EH (cell line): ENCODE results near the gene ZNF143.

Source experiments
- DNase-seq: peaks from one replicate; pipeline ENCODE4 v3.0.0-alpha.2; 2015; ENCODE audit warnings: low read depth

ZNF143 gene

DNA sequence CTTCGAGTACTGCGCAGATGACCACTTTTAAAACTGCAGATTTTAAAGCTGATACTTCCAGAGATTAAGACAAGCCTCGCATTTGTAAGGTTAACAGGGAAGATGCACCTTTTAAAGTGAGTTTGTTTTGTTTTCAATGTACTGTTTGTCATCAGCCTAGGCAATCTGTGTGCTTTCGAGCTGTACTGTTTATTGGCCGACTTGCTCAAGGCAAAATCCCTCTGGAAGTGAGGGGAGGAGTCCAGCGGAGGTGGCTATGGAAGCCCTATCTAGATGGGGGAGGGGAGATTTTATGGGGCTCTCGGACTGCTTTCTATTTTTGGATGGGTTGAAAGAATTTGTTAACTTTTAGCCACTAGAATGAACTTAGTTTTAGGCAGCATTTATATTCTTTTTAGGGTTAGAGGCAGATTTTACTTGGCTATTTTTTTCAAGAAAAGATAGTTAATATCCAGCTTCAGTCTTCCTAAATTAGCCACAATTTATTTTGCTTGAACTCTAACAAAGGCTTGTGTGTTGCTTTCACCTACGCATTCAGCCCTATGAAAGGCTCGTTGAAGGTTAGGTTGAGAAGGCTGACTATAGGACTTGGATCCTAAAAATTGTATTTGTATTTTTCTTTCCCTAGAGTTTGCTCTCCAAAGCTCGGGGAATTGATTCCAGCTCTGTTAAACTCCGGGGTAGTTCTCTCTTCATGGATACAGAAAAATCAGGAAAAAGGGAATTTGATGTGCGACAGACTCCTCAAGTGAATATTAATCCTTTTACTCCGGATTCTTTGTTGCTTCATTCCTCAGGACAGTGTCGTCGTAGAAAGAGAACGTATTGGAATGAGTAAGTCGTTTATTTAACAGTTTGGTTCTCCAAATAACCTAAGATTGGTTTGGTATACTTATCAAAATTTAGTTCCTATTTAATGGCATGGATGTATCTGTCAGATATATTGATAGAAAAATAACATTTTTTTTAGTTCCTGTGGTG is 114.7 kb downstream of the ZNF143 start:
- peak; percentile 94 for DNase-seq

DNA sequence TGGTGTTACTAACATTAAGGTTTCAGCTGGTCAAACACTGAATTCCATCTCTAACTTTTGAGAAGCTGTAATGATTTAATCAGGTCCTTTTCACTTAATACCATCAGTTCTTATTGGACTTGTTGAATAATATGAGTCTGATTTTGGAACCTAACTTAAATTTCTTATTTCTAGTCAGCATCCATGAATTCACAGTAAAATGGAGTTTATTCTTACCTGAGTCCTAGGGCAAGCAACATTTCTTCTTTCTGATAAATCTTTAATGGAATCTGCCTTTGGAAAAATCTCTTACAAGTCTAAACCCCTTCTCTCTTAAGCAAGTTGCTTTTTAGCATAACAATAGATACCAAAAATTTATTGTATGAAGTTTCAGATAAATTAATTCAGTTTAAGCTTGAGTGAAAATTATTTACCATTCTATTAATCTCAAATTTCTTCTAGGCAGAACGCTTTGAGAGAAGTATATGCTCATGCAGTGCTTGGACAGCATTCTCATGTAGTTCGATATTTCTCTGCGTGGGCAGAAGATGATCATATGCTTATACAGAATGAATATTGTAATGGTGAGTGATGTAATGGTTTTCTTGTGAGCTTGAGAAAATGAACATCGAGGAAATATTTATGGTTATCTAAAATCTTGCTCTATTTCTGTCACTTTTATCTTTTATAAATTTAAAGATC is 116.0 kb downstream of the ZNF143 start:
- DNase-seq = peak; percentile 22

DNA sequence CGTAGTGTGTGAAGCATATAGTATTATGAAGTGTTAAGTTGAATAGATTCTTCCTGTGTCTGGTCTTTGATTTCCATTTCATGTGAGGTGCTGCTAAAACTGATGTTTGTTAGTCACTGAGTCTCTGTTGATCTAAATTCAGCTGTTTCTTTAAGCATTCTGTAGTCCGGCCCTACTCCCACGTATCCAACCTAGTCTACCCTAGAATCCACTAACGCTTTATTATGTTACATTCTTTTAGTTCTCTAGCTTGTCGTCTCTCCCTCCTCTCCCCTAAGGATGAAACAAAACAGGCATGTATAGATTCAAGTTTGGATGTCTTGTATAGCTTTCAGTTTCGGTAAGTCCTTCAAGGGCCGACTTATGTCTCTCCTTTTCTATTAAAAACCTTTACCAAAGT is 116.7 kb downstream of the ZNF143 start:
- DNase-seq = peak; percentile 56
